Ishikawa (cell line): Measurements from ENCODE around the gene NTM.

Source experiments
- CEBPB ChIP-seq: IDR thresholded peaks from 2 replicates; pipeline ENCODE4 v1.6.1; 2012
- CREB1 ChIP-seq: IDR thresholded peaks from 2 replicates; pipeline ENCODE4 v1.6.1; 2012; ENCODE audit warnings: low read depth
- EGR1 ChIP-seq: IDR thresholded peaks from 2 replicates; pipeline ENCODE4 v1.6.1; 2012
- EP300 ChIP-seq: IDR thresholded peaks from 2 replicates; pipeline ENCODE4 v1.6.1; 2012; ENCODE audit warnings: borderline replicate concordance
- FOXM1 ChIP-seq: IDR thresholded peaks from 2 replicates; pipeline ENCODE4 v1.6.1; 2012; ENCODE audit warnings: low read depth, borderline replicate concordance
- MAX ChIP-seq: IDR thresholded peaks from 2 replicates; pipeline ENCODE4 v1.6.1; 2012
- RAD21 ChIP-seq: IDR thresholded peaks from 2 replicates; pipeline ENCODE4 v1.6.1; 2012; ENCODE audit warnings: low read depth
- REST ChIP-seq: IDR thresholded peaks from 2 replicates; pipeline ENCODE4 v1.6.1; 2012; ENCODE audit warnings: low read depth, mild to moderate bottlenecking
- TAF1 ChIP-seq: IDR thresholded peaks from 2 replicates; pipeline ENCODE4 v1.6.1; 2012; ENCODE audit warnings: low read depth, mild to moderate bottlenecking
- TCF12 ChIP-seq: IDR thresholded peaks from 2 replicates; pipeline ENCODE4 v1.6.1; 2012; ENCODE audit warnings: low read depth
- TEAD4 ChIP-seq: IDR thresholded peaks from 2 replicates; pipeline ENCODE4 v1.6.1; 2012
- USF1 ChIP-seq: IDR thresholded peaks from 2 replicates; pipeline ENCODE4 v1.6.1; 2012
- YY1 ChIP-seq: IDR thresholded peaks from 2 replicates; pipeline ENCODE4 v1.6.1; 2012; ENCODE audit warnings: low read depth
- ZBTB7A ChIP-seq: IDR thresholded peaks from 2 replicates; pipeline ENCODE4 v1.6.1; 2012; ENCODE audit warnings: low read depth

GRCh38 chr11:131770801-131771200 lies 400.4 kb downstream of the NTM start:
- no peak for TF ChIP-seq TEAD4
- no peak for TF ChIP-seq EGR1
- TF ChIP-seq MAX, result no peak
- no peak for TF ChIP-seq RAD21
- no peak for TF ChIP-seq CREB1
- no peak for TF ChIP-seq USF1
- TF ChIP-seq CEBPB, result no peak
- no peak for TF ChIP-seq EP300
- TF ChIP-seq ZBTB7A, result no peak
- TF ChIP-seq FOXM1, result no peak
- TF ChIP-seq YY1, result no peak
- no peak for TF ChIP-seq REST
- no peak for TF ChIP-seq TAF1
- TF ChIP-seq TCF12, result no peak
